Hepatocyte (in vitro differentiated cells): ENCODE data around the gene CROCC2. TPM values are rescaled to one million over a fixed set of nuclear protein-coding genes. Genes with fewer than 3 reads are reported as not detected.
A peak's percentile ranks its signal among the peaks of the same experiment; 100 is the strongest.

Experiments
- DNase-seq: peaks from one replicate; pipeline ENCODE4 v3.0.0-alpha.2; 2016; ENCODE audit warnings: low spot score
- H2AFZ ChIP-seq: fragments of 200-600 bp; sonication (generic); 2 replicates; pipeline ENCODE4 v1.6.0; 2016; ENCODE audit warnings: antibody characterized with exemption, mild to moderate bottlenecking
- H3K27ac ChIP-seq: fragments of 200-600 bp; sonication (generic); 2 replicates; pipeline ENCODE4 v1.5.1; 2016; ENCODE audit warnings: mild to moderate bottlenecking
- H3K27me3 ChIP-seq: fragments of 200-600 bp; sonication (generic); 2 replicates; pipeline ENCODE4 v1.6.1; 2016
- H3K36me3 ChIP-seq: fragments of 200-600 bp; sonication (generic); replicated peaks from 2 replicates; pipeline ENCODE4 v1.5.1; 2016; ENCODE audit warnings: low read depth; ENCODE audit not compliant: insufficient read depth
- H3K4me1 ChIP-seq: fragments of 200-600 bp; sonication (generic); 2 replicates; pipeline ENCODE4 v1.5.1; 2016; ENCODE audit warnings: mild to moderate bottlenecking, moderate library complexity; ENCODE audit not compliant: insufficient read depth
- H3K4me2 ChIP-seq: fragments of 200-600 bp; sonication (generic); 2 replicates; pipeline ENCODE4 v1.6.0; 2016
- H3K4me3 ChIP-seq: fragments of 200-600 bp; sonication (generic); 2 replicates; pipeline ENCODE4 v1.5.1; 2016; ENCODE audit warnings: mild to moderate bottlenecking
- H3K79me2 ChIP-seq: fragments of 200-600 bp; sonication (generic); 2 replicates; pipeline ENCODE4 v1.6.0; 2017; ENCODE audit warnings: mild to moderate bottlenecking
- H3K9me2 ChIP-seq: fragments of 200-600 bp; sonication (generic); replicated peaks from 2 replicates; pipeline ENCODE4 v1.6.0; 2017; ENCODE audit warnings: mild to moderate bottlenecking; ENCODE audit not compliant: insufficient read depth
- H3K9me3 ChIP-seq: fragments of 200-600 bp; sonication (generic); 2 replicates; pipeline ENCODE4 v1.5.1; 2016; ENCODE audit warnings: low read depth, mild to moderate bottlenecking
- H4K20me1 ChIP-seq: fragments of 200-600 bp; sonication (generic); 2 replicates; pipeline ENCODE4 v1.6.0; 2016; ENCODE audit warnings: mild to moderate bottlenecking; ENCODE audit not compliant: insufficient read depth, poor library complexity, severe bottlenecking
- EZH2 ChIP-seq: fragments of 200-600 bp; sonication (generic); IDR thresholded peaks from 2 replicates; pipeline ENCODE4 v1.6.1; 2016; ENCODE audit warnings: antibody characterized with exemption, mild to moderate bottlenecking, borderline replicate concordance
- EZH2phosphoT487 ChIP-seq: fragments of 200-600 bp; sonication (generic); IDR thresholded peaks from one replicate; pipeline ENCODE4 v1.6.1; 2018; ENCODE audit warnings: antibody characterized with exemption, mild to moderate bottlenecking, low read depth, moderate library complexity; ENCODE audit not compliant: unreplicated experiment, severe bottlenecking
- WGBS: methylation state at CpG from one replicate; pipeline ENCODE4 v1.1.6; 2016; ENCODE audit warnings: low lambda C conversion rate; ENCODE audit errors: missing lambda C conversion rate; 5-methylcytosine and 5-hydroxymethylcytosine counted together
- polyA plus RNA-seq: library from polyadenylated mRNA; unstranded; fragments of >200 nt; fragmentation: Nextera tagmentation; extraction: Ambion mirVana; gene quantifications from 2 replicates; pipeline ENCODE4 v1.2.1, GENCODE V29; 2016
- total RNA-seq: library from RNA; depleted of rRNA; stranded (reverse); fragments of >200 nt; gene quantifications from 2 replicates; pipeline ENCODE4 v1.2.3, GENCODE V29; 2014
- TF ChIP-seq, protein P1 (sequence below): fragments of 200-600 bp; sonication (generic); IDR thresholded peaks from 2 replicates; pipeline ENCODE4 v1.5.1; 2016; ENCODE audit warnings: antibody characterized with exemption, mild to moderate bottlenecking; ENCODE audit not compliant: poor library complexity

CROCC2 gene
- total and polyA plus RNA-seq, 2 experiments from 2014 or later: 0.04 to 0.10 TPM

- Histone ChIP-seq H3K79me2 (no peaks in the 10 kb centered on the region), H3K36me3 (no peaks in the 10 kb centered on the region), H4K20me1 (no peaks in the 10 kb centered on the region), H3K9me3 (no peaks in the 10 kb centered on the region), H3K27ac (no peak overlapping the region), H2AFZ (no peak overlapping the region), H3K27me3 (peaks cover 8% of the 10 kb centered on the region), H3K4me1 (peaks cover 11% of the 10 kb centered on the region), H3K4me2 (no peak overlapping the region), H3K9me2 (no peaks in the 10 kb centered on the region), H3K4me3 (no peak overlapping the region)
- peak; percentile 4 for DNase-seq
- 90% methylated on average over 29 of the region's 31 CpGs for WGBS
- TF ChIP-seq, protein P1, sequence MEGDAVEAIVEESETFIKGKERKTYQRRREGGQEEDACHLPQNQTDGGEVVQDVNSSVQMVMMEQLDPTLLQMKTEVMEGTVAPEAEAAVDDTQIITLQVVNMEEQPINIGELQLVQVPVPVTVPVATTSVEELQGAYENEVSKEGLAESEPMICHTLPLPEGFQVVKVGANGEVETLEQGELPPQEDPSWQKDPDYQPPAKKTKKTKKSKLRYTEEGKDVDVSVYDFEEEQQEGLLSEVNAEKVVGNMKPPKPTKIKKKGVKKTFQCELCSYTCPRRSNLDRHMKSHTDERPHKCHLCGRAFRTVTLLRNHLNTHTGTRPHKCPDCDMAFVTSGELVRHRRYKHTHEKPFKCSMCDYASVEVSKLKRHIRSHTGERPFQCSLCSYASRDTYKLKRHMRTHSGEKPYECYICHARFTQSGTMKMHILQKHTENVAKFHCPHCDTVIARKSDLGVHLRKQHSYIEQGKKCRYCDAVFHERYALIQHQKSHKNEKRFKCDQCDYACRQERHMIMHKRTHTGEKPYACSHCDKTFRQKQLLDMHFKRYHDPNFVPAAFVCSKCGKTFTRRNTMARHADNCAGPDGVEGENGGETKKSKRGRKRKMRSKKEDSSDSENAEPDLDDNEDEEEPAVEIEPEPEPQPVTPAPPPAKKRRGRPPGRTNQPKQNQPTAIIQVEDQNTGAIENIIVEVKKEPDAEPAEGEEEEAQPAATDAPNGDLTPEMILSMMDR: no peak
- TF ChIP-seq EZH2phosphoT487 (no peak), EZH2 (no peak)
Observed at GRCh38 chr2:240919786-240920782, 13.9 kb downstream of the CROCC2 start.

DNA sequence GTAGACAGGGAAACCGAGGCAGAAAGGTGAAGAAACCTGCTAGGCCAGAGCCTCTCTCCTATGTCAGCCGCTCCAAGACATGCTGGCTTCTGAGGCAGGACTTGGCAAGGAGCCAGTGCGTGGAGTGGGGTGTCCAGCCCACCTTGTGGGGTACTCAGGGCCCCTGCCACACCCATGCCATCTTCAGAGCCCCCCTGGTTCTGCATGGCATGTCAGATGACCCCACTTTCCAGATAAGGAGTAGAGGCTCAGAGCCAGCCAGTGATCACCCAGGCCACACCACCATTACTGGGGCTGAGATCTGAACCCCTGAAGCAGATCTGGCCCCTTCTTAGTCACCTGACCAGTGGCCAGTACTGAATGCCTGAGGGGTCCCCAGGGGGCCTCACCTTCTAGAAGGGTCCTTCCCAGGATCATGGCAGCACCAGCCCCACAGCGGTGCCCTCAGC is 14.7 kb downstream of the CROCC2 start:
- 89% methylated on average over 4 of the region's 4 CpGs for WGBS
- peaks cover 2% of the 10 kb centered on the region for H3K27me3 ChIP-seq
- peak; percentile 4 for DNase-seq
- no peaks in the 10 kb centered on the region for H3K79me2 ChIP-seq
- no peaks in the 10 kb centered on the region for H3K36me3 ChIP-seq
- no peak overlapping the region for H3K27ac ChIP-seq
- no peaks in the 10 kb centered on the region for H3K9me2 ChIP-seq
- H3K4me3 ChIP-seq: no peak overlapping the region
- H3K4me1 ChIP-seq: peaks cover 11% of the 10 kb centered on the region
- no peak overlapping the region for H3K4me2 ChIP-seq
- no peaks in the 10 kb centered on the region for H4K20me1 ChIP-seq
- H2AFZ ChIP-seq: no peak overlapping the region
- no peaks in the 10 kb centered on the region for H3K9me3 ChIP-seq
- TF ChIP-seq EZH2phosphoT487 (no peak), EZH2 (no peak)
- TF ChIP-seq, protein P1: no peak

DNA sequence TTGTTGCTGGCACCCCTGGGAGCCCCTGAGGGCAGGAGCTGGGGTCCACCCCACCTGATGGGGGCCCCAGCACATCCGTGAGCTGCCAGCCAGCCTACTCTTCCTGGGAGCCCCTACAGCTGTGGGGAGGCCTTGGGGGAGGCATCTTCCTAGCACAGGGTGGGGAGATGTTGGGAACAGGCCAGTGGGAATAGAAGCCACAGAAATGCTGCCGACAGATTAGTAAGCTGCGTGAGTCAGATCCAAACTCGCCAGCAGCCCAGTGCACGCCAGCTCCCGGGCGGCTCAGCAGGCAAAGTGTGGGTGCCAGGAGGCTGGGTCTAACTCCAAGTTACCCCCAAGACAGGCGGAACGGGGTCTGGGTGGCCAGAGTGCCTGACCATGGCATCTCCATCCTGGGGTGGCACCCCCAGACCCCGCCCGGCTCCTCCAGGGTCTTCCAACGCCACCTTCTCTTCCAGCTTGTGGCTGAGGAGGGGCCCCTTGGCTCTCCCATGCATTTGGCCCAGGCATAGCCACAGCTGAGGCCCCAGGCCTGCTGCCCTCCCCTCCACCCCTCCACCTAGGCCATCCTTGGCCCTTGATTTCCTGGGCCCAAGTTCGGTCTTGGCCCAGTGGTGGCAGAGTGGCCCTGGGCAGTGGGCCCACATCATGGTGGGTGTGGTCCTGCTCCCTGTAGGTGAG is 15.3 kb downstream of the CROCC2 start:
- Histone ChIP-seq H3K79me2 (no peaks in the 10 kb centered on the region), H3K4me1 (peaks cover 11% of the 10 kb centered on the region), H3K9me2 (no peaks in the 10 kb centered on the region), H3K27me3 (no peaks in the 10 kb centered on the region), H3K27ac (no peak overlapping the region), H3K36me3 (no peaks in the 10 kb centered on the region), H3K4me3 (no peak overlapping the region), H3K9me3 (no peaks in the 10 kb centered on the region), H2AFZ (no peak overlapping the region), H4K20me1 (no peaks in the 10 kb centered on the region), H3K4me2 (no peak overlapping the region)
- TF ChIP-seq EZH2phosphoT487: no peak
- TF ChIP-seq, protein P1: no peak
- no peak for TF ChIP-seq EZH2
- WGBS: 90% methylated on average over 13 of the region's 13 CpGs
- DNase-seq: peak; percentile 50
